H1 (cell line): ENCODE data around the gene TPPP3.

Source experiments
- EZH2 ChIP-seq: fragments of 200-600 bp; sonication (generic); IDR thresholded peaks from 2 replicates; pipeline ENCODE4 v1.7.1; 2012; ENCODE audit warnings: low read depth, mild to moderate bottlenecking, moderate library complexity, low read length, inconsistent platforms; ENCODE audit not compliant: severe bottlenecking
- POLR2A ChIP-seq, 2 experiments: IDR thresholded peaks; 1 replicate in 1 of 2; 2 replicates in 1 of 2; pipeline ENCODE4 v1.6.1; 2011; ENCODE audit warnings: low read depth in 2 of 2, low read length in 2 of 2, mild to moderate bottlenecking in 2 of 2; ENCODE audit errors: control extremely low read depth in 1 of 2
- TF ChIP-seq, protein P1 (sequence below), 3 experiments: IDR thresholded peaks; 1 replicate in 2 of 3; 2 replicates in 1 of 3; pipeline versions ENCODE4 v1.5.1 to v1.6.1; 2011; ENCODE audit warnings: low read length in 3 of 3, mild to moderate bottlenecking in 3 of 3, inconsistent platforms in 2 of 3, low read depth in 1 of 3, moderate library complexity in 1 of 3; ENCODE audit not compliant: insufficient read depth in 1 of 3; ENCODE audit errors: control extremely low read depth in 1 of 3

GRCh38 chr16:67425061-67425460 lies 31.8 kb upstream of the TPPP3 start:
- TF ChIP-seq POLR2A (IDR thresholded peaks at IDR 0.05; ENCODE audit: control extremely low read depth in 1 of 2, low read depth in 2 of 2, low read length in 2 of 2) (no peak), EZH2 (no peak)
- TF ChIP-seq, protein P1, sequence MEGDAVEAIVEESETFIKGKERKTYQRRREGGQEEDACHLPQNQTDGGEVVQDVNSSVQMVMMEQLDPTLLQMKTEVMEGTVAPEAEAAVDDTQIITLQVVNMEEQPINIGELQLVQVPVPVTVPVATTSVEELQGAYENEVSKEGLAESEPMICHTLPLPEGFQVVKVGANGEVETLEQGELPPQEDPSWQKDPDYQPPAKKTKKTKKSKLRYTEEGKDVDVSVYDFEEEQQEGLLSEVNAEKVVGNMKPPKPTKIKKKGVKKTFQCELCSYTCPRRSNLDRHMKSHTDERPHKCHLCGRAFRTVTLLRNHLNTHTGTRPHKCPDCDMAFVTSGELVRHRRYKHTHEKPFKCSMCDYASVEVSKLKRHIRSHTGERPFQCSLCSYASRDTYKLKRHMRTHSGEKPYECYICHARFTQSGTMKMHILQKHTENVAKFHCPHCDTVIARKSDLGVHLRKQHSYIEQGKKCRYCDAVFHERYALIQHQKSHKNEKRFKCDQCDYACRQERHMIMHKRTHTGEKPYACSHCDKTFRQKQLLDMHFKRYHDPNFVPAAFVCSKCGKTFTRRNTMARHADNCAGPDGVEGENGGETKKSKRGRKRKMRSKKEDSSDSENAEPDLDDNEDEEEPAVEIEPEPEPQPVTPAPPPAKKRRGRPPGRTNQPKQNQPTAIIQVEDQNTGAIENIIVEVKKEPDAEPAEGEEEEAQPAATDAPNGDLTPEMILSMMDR (IDR thresholded peaks at IDR 0.05; ENCODE audit: control extremely low read depth in 1 of 3, insufficient read depth in 1 of 3, low read depth in 1 of 3, low read length in 3 of 3), result no peak
